A549 (cell line): Measurements from ENCODE around the gene ARFGEF2.

Source experiments
- CEBPB ChIP-seq, 2 experiments: fragments of >200 bp in 1 of 2; sonication (Bioruptor Twin) in 1 of 2; formaldehyde crosslinking in 1 of 2; IDR thresholded peaks; 2 replicates each; pipeline ENCODE4 v1.6.1; 2012 to 2016
- JUNB ChIP-seq: fragments of >200 bp; sonication (Bioruptor Twin); formaldehyde crosslinking; IDR thresholded peaks from 2 replicates; pipeline ENCODE4 v1.6.1; 2016
- NR3C1 ChIP-seq: fragments of >200 bp; sonication (Bioruptor Twin); formaldehyde crosslinking; IDR thresholded peaks from 3 replicates; pipeline ENCODE4 v1.6.1; 2017
- PHF8 ChIP-seq: fragments of 200-600 bp; sonication (generic); IDR thresholded peaks from 2 replicates; pipeline ENCODE4 v1.6.1; 2016; ENCODE audit warnings: low read depth, mild to moderate bottlenecking, antibody characterized with exemption, moderate library complexity, borderline replicate concordance
- POLR2A ChIP-seq: IDR thresholded peaks from 2 replicates; pipeline ENCODE4 v1.6.1; 2012; ENCODE audit warnings: mild to moderate bottlenecking, low read length
- TF ChIP-seq, protein P1 (sequence below): fragments of >200 bp; sonication (Bioruptor Twin); formaldehyde crosslinking; IDR thresholded peaks from 3 replicates; pipeline ENCODE4 v1.5.1; 2016
- TF ChIP-seq, protein P2 (sequence below): fragments of 150-350 bp; IDR thresholded peaks from 2 replicates; pipeline ENCODE4 v1.6.1; 2014; ENCODE audit warnings: low read depth, mild to moderate bottlenecking, low read length
- TF ChIP-seq, protein P3 (sequence below): fragments of 200-600 bp; sonication (generic); IDR thresholded peaks from 2 replicates; pipeline ENCODE4 v1.6.1; 2016; ENCODE audit warnings: antibody characterized with exemption, mild to moderate bottlenecking, moderate library complexity

DNA sequence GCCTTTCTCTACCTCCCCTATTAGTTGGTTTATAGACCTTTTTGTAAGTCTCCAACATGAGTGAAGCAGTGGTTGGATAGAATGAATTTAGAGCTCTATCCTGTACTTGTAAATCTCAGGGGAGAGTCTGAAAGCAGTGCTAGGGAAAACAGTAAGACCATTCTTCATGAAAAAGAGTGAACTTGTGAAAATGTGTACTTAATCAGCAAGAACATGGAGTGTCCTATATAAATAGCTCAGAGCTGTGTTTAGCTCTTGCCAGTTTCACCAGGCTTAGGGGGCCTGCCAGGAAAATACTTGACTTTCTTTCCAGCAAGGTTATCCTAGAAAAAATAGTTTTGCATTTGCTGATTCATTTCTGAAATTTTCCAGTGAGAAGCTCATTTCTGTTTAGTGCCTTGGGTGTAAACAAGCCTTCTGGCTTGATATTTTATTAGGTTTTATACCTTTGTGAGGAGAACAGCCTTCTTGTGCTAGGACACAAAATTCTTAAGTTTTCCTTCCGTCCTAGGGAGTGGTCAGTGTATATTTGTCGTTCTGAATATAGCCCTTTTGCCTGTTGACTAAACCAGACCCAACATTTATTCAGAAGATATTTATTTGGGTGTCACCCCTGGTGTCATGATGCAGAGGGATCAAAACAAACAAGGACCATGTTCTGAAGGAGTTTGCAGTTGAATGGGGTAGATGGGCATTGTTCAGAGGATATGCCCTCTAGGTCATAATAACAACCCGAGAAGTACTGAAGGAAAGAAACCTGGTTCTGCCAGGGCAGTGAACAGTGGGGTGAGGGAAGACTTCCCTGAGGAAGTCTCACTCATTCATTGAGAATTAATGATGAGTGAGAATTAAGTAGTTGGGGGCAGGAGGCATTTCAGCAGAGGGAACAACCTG lies 7.6 kb downstream of the ARFGEF2 start:
- TF ChIP-seq, protein P1, sequence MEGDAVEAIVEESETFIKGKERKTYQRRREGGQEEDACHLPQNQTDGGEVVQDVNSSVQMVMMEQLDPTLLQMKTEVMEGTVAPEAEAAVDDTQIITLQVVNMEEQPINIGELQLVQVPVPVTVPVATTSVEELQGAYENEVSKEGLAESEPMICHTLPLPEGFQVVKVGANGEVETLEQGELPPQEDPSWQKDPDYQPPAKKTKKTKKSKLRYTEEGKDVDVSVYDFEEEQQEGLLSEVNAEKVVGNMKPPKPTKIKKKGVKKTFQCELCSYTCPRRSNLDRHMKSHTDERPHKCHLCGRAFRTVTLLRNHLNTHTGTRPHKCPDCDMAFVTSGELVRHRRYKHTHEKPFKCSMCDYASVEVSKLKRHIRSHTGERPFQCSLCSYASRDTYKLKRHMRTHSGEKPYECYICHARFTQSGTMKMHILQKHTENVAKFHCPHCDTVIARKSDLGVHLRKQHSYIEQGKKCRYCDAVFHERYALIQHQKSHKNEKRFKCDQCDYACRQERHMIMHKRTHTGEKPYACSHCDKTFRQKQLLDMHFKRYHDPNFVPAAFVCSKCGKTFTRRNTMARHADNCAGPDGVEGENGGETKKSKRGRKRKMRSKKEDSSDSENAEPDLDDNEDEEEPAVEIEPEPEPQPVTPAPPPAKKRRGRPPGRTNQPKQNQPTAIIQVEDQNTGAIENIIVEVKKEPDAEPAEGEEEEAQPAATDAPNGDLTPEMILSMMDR: no peak
- TF ChIP-seq, protein P2, sequence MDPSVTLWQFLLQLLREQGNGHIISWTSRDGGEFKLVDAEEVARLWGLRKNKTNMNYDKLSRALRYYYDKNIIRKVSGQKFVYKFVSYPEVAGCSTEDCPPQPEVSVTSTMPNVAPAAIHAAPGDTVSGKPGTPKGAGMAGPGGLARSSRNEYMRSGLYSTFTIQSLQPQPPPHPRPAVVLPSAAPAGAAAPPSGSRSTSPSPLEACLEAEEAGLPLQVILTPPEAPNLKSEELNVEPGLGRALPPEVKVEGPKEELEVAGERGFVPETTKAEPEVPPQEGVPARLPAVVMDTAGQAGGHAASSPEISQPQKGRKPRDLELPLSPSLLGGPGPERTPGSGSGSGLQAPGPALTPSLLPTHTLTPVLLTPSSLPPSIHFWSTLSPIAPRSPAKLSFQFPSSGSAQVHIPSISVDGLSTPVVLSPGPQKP: no peak
- TF ChIP-seq CEBPB (IDR thresholded peaks at IDR 0.05) (no peak), PHF8 (no peak), POLR2A (no peak), NR3C1 (no peak), JUNB (no peak)
- TF ChIP-seq, protein P3, sequence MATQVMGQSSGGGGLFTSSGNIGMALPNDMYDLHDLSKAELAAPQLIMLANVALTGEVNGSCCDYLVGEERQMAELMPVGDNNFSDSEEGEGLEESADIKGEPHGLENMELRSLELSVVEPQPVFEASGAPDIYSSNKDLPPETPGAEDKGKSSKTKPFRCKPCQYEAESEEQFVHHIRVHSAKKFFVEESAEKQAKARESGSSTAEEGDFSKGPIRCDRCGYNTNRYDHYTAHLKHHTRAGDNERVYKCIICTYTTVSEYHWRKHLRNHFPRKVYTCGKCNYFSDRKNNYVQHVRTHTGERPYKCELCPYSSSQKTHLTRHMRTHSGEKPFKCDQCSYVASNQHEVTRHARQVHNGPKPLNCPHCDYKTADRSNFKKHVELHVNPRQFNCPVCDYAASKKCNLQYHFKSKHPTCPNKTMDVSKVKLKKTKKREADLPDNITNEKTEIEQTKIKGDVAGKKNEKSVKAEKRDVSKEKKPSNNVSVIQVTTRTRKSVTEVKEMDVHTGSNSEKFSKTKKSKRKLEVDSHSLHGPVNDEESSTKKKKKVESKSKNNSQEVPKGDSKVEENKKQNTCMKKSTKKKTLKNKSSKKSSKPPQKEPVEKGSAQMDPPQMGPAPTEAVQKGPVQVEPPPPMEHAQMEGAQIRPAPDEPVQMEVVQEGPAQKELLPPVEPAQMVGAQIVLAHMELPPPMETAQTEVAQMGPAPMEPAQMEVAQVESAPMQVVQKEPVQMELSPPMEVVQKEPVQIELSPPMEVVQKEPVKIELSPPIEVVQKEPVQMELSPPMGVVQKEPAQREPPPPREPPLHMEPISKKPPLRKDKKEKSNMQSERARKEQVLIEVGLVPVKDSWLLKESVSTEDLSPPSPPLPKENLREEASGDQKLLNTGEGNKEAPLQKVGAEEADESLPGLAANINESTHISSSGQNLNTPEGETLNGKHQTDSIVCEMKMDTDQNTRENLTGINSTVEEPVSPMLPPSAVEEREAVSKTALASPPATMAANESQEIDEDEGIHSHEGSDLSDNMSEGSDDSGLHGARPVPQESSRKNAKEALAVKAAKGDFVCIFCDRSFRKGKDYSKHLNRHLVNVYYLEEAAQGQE: no peak
